ENCODE measurements around the gene PNRC1. TPM values are rescaled to one million over a fixed set of nuclear protein-coding genes. Genes with fewer than 3 reads are reported as not detected.

Gene PNRC1
- total and polyA plus RNA-seq, 2 of the 4 experiments (the other 2 are of a cell fraction): 6.5 to 8.1 TPM

DNA sequence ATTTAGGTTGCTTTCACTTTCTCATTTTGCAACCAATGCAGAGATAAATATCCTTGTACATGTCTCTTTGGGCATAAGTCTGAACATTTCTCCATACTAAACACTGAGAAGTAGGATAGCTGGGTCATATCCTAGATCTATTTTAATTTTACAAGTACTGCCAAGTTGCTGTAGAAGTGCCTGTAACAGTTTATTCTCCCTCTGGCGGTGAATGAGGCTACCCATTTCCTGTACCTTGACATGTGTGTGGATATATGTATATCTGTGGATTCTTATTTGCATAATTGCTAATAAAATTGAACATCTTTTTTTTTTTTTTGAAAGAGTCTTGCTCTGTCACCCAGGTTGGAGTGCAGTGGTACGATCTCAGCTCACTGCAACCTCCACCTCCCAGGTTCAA is 48.0 kb upstream of the PNRC1 start:
- no TSS peak for BruUV-seq (replicated peaks)
- Histone ChIP-seq H3K23ac (ENCODE audit: low read depth, low read length) (no peak overlapping the region), H3K4me2 (ENCODE audit: low read depth, low read length) (no peak overlapping the region), H2AK9ac (replicated peaks; ENCODE audit: low read depth, low read length, poor library complexity) (no peak overlapping the region), H2BK20ac (ENCODE audit: low read depth, low read length) (no peak overlapping the region), H3K4me1 (ENCODE audit: control insufficient read depth, insufficient read depth, low read length) (peaks cover 10% of the 10 kb centered on the region), H4K5ac (ENCODE audit: low read depth, low read length) (no peak overlapping the region), H3K27me3 (ENCODE audit: control insufficient read depth, insufficient read depth, low read length) (peaks cover 2% of the 10 kb centered on the region), H3K27ac (ENCODE audit: insufficient read depth, low read length) (no peak overlapping the region), H2BK120ac (ENCODE audit: low read depth, low read length) (no peak overlapping the region), H4K20me1 (ENCODE audit: insufficient read depth, low read length) (no peaks in the 10 kb centered on the region), H2AFZ (replicated peaks; ENCODE audit: low read length, poor library complexity) (no peak overlapping the region), H3K4me3 (ENCODE audit: insufficient read depth, low read depth, low read length) (no peak overlapping the region), H2BK15ac (ENCODE audit: low read depth, low read length) (no peak overlapping the region), H3K9ac (ENCODE audit: low read depth, low read length) (no peak overlapping the region), H3K56ac (ENCODE audit: extremely low read depth, insufficient read depth, low read length) (no peak overlapping the region), H2AK5ac (ENCODE audit: low read depth, low read length) (no peak overlapping the region), H3K14ac (replicated peaks; ENCODE audit: low read depth, low read length) (no peak overlapping the region), H3K4ac (ENCODE audit: low read depth, low read length) (no peak overlapping the region), H3K9me3 (ENCODE audit: control insufficient read depth, insufficient read depth, low read length) (0 out of 2 replicates have a peak, but pooled peaks cover 2% of the 10 kb centered on the region), H4K8ac (ENCODE audit: low read depth in 2 of 2, low read length in 2 of 2) (no peak overlapping the region), H2BK5ac (ENCODE audit: low read depth, low read length, poor library complexity, severe bottlenecking) (no peak overlapping the region), H3K36me3 (ENCODE audit: control insufficient read depth, insufficient read depth, low read length) (no peaks in the 10 kb centered on the region), H3K18ac (ENCODE audit: low read depth, low read length) (no peak overlapping the region), H4K91ac (ENCODE audit: insufficient read depth, low read depth, low read length) (no peak overlapping the region), H3K9me1 (ENCODE audit: insufficient read depth, low read length) (peaks cover 5% of the 10 kb centered on the region), H3K79me1 (ENCODE audit: low read depth in 1 of 2, low read length in 2 of 2) (no peaks in the 10 kb centered on the region)
- TF ChIP-seq NFE2L2 (IDR thresholded peaks at IDR 0.05; ENCODE audit: low read depth, low read length) (no peak), BHLHE40 (IDR thresholded peaks at IDR 0.05; ENCODE audit: low read depth, low read length) (no peak), FOS (IDR thresholded peaks at IDR 0.05; ENCODE audit: low read depth, low read length) (no peak), RAD21 (IDR thresholded peaks at IDR 0.05; ENCODE audit: low read length) (no peak), MAFK (IDR thresholded peaks at IDR 0.05; ENCODE audit: low read depth, low read length) (no peak), CHD1 (IDR thresholded peaks at IDR 0.05; ENCODE audit: low read depth, low read length) (no peak)
- TF ChIP-seq, protein P1, sequence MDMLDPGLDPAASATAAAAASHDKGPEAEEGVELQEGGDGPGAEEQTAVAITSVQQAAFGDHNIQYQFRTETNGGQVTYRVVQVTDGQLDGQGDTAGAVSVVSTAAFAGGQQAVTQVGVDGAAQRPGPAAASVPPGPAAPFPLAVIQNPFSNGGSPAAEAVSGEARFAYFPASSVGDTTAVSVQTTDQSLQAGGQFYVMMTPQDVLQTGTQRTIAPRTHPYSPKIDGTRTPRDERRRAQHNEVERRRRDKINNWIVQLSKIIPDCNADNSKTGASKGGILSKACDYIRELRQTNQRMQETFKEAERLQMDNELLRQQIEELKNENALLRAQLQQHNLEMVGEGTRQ (IDR thresholded peaks at IDR 0.05; ENCODE audit: low read depth, low read length): no peak
- DNase-seq: no peak
- intact Hi-C loops (cut with micrococcal nuclease): no loop called here
- no peak for ATAC-seq (ENCODE audit: low read depth)
- no CpG with 5 or more reads among the region's 2 CpGs for WGBS, 2 experiments (ENCODE audit: extremely low coverage in 2 of 2, insufficient read length in 1 of 2)
- dilution Hi-C loops (cut with HindIII; ENCODE audit: low sequenced_read_pairs, unreplicated experiment): no loop called here
- ChIA-PET POLR2A (ENCODE audit: unreplicated experiment) (no interaction called here), CTCF (interaction anchor here (0.7 kb wide), 2 partner anchors 34 to 72 kb away, joined by 3 to 6 read pairs; no protein-coding TSS in a partner anchor)
- in situ Hi-C loops (cut with MboI; ENCODE audit: low sequenced_read_pairs): no loop called here

Measured in IMR-90 (cell line).